ENCODE data around the gene TMEM218.

TMEM218 gene

DNA sequence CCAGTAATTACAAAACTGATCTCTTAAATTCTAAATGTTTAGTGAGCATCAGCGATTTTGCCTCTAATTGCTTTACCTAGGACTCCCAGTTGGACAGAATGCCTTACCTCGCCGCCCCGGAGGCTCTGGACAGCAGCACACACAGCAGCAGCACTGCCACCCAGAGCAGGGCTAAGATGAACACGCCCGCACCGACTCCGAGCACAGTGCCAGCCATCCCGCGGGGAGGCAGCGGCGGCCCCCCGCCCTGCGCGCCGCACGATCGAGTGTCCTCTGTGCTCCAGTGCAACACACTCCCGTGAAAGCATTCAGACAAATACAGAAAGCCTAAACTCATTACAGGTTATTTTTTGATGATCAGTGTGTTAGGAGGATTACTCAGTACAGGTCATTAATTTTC lies 9.4 kb downstream of the TMEM218 start:
- TF ChIP-seq, protein P1, sequence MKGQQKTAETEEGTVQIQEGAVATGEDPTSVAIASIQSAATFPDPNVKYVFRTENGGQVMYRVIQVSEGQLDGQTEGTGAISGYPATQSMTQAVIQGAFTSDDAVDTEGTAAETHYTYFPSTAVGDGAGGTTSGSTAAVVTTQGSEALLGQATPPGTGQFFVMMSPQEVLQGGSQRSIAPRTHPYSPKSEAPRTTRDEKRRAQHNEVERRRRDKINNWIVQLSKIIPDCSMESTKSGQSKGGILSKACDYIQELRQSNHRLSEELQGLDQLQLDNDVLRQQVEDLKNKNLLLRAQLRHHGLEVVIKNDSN (IDR thresholded peaks at IDR 0.05) = no peak
- TF ChIP-seq, protein P2, sequence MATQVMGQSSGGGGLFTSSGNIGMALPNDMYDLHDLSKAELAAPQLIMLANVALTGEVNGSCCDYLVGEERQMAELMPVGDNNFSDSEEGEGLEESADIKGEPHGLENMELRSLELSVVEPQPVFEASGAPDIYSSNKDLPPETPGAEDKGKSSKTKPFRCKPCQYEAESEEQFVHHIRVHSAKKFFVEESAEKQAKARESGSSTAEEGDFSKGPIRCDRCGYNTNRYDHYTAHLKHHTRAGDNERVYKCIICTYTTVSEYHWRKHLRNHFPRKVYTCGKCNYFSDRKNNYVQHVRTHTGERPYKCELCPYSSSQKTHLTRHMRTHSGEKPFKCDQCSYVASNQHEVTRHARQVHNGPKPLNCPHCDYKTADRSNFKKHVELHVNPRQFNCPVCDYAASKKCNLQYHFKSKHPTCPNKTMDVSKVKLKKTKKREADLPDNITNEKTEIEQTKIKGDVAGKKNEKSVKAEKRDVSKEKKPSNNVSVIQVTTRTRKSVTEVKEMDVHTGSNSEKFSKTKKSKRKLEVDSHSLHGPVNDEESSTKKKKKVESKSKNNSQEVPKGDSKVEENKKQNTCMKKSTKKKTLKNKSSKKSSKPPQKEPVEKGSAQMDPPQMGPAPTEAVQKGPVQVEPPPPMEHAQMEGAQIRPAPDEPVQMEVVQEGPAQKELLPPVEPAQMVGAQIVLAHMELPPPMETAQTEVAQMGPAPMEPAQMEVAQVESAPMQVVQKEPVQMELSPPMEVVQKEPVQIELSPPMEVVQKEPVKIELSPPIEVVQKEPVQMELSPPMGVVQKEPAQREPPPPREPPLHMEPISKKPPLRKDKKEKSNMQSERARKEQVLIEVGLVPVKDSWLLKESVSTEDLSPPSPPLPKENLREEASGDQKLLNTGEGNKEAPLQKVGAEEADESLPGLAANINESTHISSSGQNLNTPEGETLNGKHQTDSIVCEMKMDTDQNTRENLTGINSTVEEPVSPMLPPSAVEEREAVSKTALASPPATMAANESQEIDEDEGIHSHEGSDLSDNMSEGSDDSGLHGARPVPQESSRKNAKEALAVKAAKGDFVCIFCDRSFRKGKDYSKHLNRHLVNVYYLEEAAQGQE (IDR thresholded peaks at IDR 0.05; ENCODE audit: low read depth) = no peak
- TF ChIP-seq NFIC (IDR thresholded peaks at IDR 0.05) (no peak), EGR1 (IDR thresholded peaks at IDR 0.05) (no peak), FOXM1 (IDR thresholded peaks at IDR 0.05; ENCODE audit: borderline replicate concordance, low read depth) (no peak), RAD21 (IDR thresholded peaks at IDR 0.05; ENCODE audit: low read depth) (no peak), CREB1 (IDR thresholded peaks at IDR 0.05; ENCODE audit: low read depth) (no peak), TAF1 (IDR thresholded peaks at IDR 0.05; ENCODE audit: low read depth) (no peak), TEAD4 (IDR thresholded peaks at IDR 0.05) (no peak), ZBTB7A (IDR thresholded peaks at IDR 0.05; ENCODE audit: low read depth) (no peak), EP300 (IDR thresholded peaks at IDR 0.05; ENCODE audit: borderline replicate concordance) (no peak), YY1 (IDR thresholded peaks at IDR 0.05; ENCODE audit: low read depth) (no peak), TCF12 (IDR thresholded peaks at IDR 0.05; ENCODE audit: low read depth) (no peak), CEBPB (IDR thresholded peaks at IDR 0.05) (no peak)
- TF ChIP-seq, protein P3, sequence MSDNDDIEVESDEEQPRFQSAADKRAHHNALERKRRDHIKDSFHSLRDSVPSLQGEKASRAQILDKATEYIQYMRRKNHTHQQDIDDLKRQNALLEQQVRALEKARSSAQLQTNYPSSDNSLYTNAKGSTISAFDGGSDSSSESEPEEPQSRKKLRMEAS (IDR thresholded peaks at IDR 0.05) = no peak

DNA sequence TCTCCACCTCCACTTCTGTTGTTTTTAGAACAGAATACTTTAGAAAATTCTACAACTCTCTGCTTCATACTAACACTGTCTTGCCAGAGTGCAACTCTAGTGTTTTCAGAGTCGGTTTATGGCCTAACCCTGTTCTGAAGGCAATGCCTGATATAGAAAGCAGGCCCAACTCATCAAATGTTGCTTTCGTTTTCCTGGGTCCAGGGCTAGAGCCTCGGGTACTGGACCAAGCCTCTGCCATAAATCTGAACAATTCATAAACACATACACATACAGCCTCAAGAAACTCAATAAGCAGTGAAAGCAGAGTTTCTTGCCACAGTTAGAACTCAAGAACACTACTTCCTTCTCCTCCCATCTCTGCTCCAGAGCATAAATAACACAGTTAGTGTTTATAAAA lies 9.8 kb downstream of the TMEM218 start:
- TF ChIP-seq TEAD4 (IDR thresholded peaks at IDR 0.05) = no peak
- no peak for TF ChIP-seq FOXM1 (IDR thresholded peaks at IDR 0.05; ENCODE audit: borderline replicate concordance, low read depth)
- TF ChIP-seq CEBPB (IDR thresholded peaks at IDR 0.05) = no peak
- TF ChIP-seq, protein P3 (IDR thresholded peaks at IDR 0.05) = no peak
- no peak for TF ChIP-seq TCF12 (IDR thresholded peaks at IDR 0.05; ENCODE audit: low read depth)
- TF ChIP-seq, protein P1 (IDR thresholded peaks at IDR 0.05) = no peak
- TF ChIP-seq YY1 (IDR thresholded peaks at IDR 0.05; ENCODE audit: low read depth) = no peak
- no peak for TF ChIP-seq NFIC (IDR thresholded peaks at IDR 0.05)
- TF ChIP-seq EGR1 (IDR thresholded peaks at IDR 0.05) = no peak
- no peak for TF ChIP-seq CREB1 (IDR thresholded peaks at IDR 0.05; ENCODE audit: low read depth)
- no peak for TF ChIP-seq TAF1 (IDR thresholded peaks at IDR 0.05; ENCODE audit: low read depth)
- TF ChIP-seq ZBTB7A (IDR thresholded peaks at IDR 0.05; ENCODE audit: low read depth) = no peak
- TF ChIP-seq, protein P2 (IDR thresholded peaks at IDR 0.05; ENCODE audit: low read depth) = no peak

DNA sequence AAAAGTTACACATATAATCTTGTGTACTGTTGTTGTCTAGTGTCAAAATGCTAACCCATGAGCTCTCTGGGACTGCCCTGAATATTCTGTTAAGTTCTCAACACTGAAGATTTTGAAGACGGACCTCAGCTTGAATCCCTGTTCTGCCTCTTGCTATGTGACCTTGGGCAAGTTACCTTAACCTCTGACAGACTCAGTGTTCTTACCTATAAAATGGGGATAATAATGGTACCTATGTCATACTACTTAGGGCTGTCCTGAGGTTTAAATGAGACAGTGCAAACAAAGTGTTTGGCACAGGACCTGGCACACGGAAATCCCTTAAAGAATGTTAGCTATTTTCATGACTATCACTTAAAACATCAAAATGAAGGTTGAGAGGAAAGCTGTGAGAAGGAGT lies 11.3 kb downstream of the TMEM218 start:
- TF ChIP-seq, protein P1 (IDR thresholded peaks at IDR 0.05) = no peak
- TF ChIP-seq EP300 (IDR thresholded peaks at IDR 0.05; ENCODE audit: borderline replicate concordance) (no peak), TAF1 (IDR thresholded peaks at IDR 0.05; ENCODE audit: low read depth) (no peak), NFIC (IDR thresholded peaks at IDR 0.05) (no peak), TEAD4 (IDR thresholded peaks at IDR 0.05) (no peak), FOXM1 (IDR thresholded peaks at IDR 0.05; ENCODE audit: borderline replicate concordance, low read depth) (no peak), TCF12 (IDR thresholded peaks at IDR 0.05; ENCODE audit: low read depth) (no peak), RAD21 (IDR thresholded peaks at IDR 0.05; ENCODE audit: low read depth) (no peak), ZBTB7A (IDR thresholded peaks at IDR 0.05; ENCODE audit: low read depth) (no peak), CREB1 (IDR thresholded peaks at IDR 0.05; ENCODE audit: low read depth) (no peak), CEBPB (IDR thresholded peaks at IDR 0.05) (no peak)
- TF ChIP-seq, protein P2 (IDR thresholded peaks at IDR 0.05; ENCODE audit: low read depth) = no peak

DNA sequence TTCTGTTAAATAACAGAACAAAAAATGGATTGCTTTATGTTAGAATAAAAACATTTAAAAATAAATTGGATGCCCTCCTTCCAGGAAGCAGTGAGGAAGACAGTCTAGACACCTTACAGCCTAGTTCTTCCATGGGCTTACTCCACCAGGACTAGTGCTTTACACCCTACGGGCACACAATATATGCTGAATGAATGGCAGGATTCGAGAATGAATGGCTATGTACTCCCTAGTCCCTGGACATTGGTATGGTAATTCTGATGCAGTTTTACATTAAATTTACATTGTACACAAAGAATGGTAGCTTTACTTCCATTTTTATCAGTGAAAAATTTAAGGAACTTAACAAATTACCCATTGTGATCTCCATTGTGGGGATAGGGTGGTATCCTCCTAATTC lies 16.7 kb downstream of the TMEM218 start:
- TF ChIP-seq, protein P3 (IDR thresholded peaks at IDR 0.05) = no peak
- TF ChIP-seq EGR1 (IDR thresholded peaks at IDR 0.05) (no peak), RAD21 (IDR thresholded peaks at IDR 0.05; ENCODE audit: low read depth) (no peak), CEBPB (IDR thresholded peaks at IDR 0.05) (no peak), ZBTB7A (IDR thresholded peaks at IDR 0.05; ENCODE audit: low read depth) (no peak), CREB1 (IDR thresholded peaks at IDR 0.05; ENCODE audit: low read depth) (no peak), NFIC (IDR thresholded peaks at IDR 0.05) (no peak), FOXM1 (IDR thresholded peaks at IDR 0.05; ENCODE audit: borderline replicate concordance, low read depth) (no peak)
- TF ChIP-seq, protein P2 (IDR thresholded peaks at IDR 0.05; ENCODE audit: low read depth) = no peak
